Breast epithelium (tissue), 4 donors: Measurements from ENCODE around the gene OGFR. TPM values are rescaled to one million over a fixed set of nuclear protein-coding genes. Genes with fewer than 3 reads are reported as not detected.

Experiments
- DNase-seq, 2 donors: peaks; one replicate each; pipeline ENCODE4 v3.0.0-alpha.2; 2019; ENCODE audit warnings: low spot score in 2 of 2
- H3K27ac ChIP-seq, 2 donors: fragments of 200-600 bp; sonication (generic) in 1 of 2; one replicate each; pipeline ENCODE4 v1.5.1; 2016 to 2019; ENCODE audit warnings: mild to moderate bottlenecking in 1 of 2
- H3K27me3 ChIP-seq, 2 donors: fragments of 200-600 bp; sonication (generic) in 1 of 2; one replicate each; pipeline versions ENCODE4 v1.5.1 to v1.6.0; 2017 to 2019; ENCODE audit warnings: control low read depth in 1 of 2, mild to moderate bottlenecking in 1 of 2
- H3K36me3 ChIP-seq: fragments of 200-600 bp; one replicate; pipeline ENCODE4 v1.5.1; 2019
- H3K4me1 ChIP-seq, 2 donors: fragments of 200-600 bp; sonication (generic); one replicate each; pipeline ENCODE4 v1.5.1; 2016 to 2019; ENCODE audit warnings: control low read depth in 1 of 2
- H3K4me3 ChIP-seq, 3 donors: fragments of 200-600 bp; sonication (generic); 1 replicate in 2 of 3; 2 replicates in 1 of 3; pipeline ENCODE4 v1.5.1; 2016 to 2019; ENCODE audit warnings: mild to moderate bottlenecking in 3 of 3, moderate library complexity in 2 of 3
- H3K9me3 ChIP-seq, 2 donors: fragments of 200-600 bp; sonication (generic) in 1 of 2; one replicate each; pipeline ENCODE4 v1.5.1; 2016 to 2019; ENCODE audit warnings: control low read depth in 1 of 2
- POLR2A ChIP-seq: fragments of 450-650 bp; IDR thresholded peaks from one replicate; pipeline ENCODE4 v1.6.1; 2016; ENCODE audit warnings: antibody characterized with exemption, mild to moderate bottlenecking, moderate library complexity
- POLR2AphosphoS5 ChIP-seq, 3 donors: sonication (generic); formaldehyde crosslinking; IDR thresholded peaks; one replicate each; pipeline ENCODE4 v1.6.1; 2017; ENCODE audit warnings: antibody characterized with exemption in 3 of 3
- intact Hi-C: fragments of 100-400 bp; cut with DNase I; formaldehyde crosslinking; loops from one replicate; pipeline ENCODE4 v1.15.1; 2023; ENCODE audit warnings: low total_unique reads
- total RNA-seq, 3 donors: library from RNA; depleted of rRNA; stranded (reverse); fragments of >200 nt; gene quantifications; one replicate each; pipeline ENCODE4 v1.1.0, GENCODE V29; 2016
- TF ChIP-seq, protein P1 (sequence below), 3 donors: fragments of 450-650 bp; IDR thresholded peaks; one replicate each; pipeline ENCODE4 v1.5.1; 2016 to 2017; ENCODE audit warnings: antibody characterized with exemption in 3 of 3, mild to moderate bottlenecking in 3 of 3, moderate library complexity in 3 of 3

The OGFR gene
- total RNA-seq, 3 donors from 2014 or later, result 38.5 to 45.3 (median 44.2) TPM

DNA sequence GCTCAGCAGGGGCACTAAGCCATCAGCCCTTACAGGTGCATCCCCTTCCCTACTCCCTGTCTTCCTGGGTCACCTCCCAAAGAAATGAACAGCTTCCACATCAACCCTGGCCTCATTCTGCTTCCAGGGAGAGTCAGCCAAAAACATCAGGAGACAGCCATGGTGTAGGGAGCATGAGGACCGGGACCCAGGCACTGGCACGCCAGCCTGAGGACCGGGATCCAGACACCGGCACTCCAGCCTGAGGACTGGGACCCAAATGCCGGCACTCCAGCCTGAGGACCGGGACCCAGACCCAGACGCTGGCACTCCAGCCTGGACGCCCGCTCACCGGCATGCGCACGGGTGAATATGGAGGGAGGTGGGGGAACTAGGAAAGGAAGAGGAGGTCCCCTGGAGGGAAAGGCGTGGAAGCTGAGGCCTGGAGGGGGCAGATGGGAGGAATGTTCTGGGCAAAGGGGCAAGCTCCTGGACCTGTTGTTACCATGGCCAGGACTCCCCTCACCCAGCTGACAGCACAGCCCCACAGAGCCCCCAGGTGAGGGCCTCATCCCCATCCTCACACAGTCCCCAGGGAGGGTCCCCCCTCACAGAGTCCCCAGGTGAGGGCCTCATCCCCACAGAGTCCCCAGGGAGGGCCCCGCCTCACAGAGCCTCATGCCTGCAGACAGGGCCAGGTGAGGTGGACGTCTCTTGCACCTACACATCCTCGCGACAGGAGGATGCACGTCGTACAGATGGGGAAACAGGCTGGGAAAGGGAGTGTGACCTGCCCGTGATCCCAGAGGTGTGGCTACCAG lies 34.3 kb upstream of the OGFR start:
- H3K27ac ChIP-seq, result no peak overlapping the region
- no peak overlapping the region for H3K4me3 ChIP-seq
- no peak for DNase-seq
- intact Hi-C loops, result no loop called here
- peaks cover 0 to 8% of the 10 kb centered on the region in 2 donors for H3K4me1 ChIP-seq
- no peaks in the 10 kb centered on the region for H3K36me3 ChIP-seq
- peaks cover 0 to 35% of the 10 kb centered on the region in 2 donors for H3K27me3 ChIP-seq
- TF ChIP-seq POLR2AphosphoS5 (IDR thresholded peaks at IDR 0.05) (no peak), POLR2A (no peak)
- TF ChIP-seq, protein P1, sequence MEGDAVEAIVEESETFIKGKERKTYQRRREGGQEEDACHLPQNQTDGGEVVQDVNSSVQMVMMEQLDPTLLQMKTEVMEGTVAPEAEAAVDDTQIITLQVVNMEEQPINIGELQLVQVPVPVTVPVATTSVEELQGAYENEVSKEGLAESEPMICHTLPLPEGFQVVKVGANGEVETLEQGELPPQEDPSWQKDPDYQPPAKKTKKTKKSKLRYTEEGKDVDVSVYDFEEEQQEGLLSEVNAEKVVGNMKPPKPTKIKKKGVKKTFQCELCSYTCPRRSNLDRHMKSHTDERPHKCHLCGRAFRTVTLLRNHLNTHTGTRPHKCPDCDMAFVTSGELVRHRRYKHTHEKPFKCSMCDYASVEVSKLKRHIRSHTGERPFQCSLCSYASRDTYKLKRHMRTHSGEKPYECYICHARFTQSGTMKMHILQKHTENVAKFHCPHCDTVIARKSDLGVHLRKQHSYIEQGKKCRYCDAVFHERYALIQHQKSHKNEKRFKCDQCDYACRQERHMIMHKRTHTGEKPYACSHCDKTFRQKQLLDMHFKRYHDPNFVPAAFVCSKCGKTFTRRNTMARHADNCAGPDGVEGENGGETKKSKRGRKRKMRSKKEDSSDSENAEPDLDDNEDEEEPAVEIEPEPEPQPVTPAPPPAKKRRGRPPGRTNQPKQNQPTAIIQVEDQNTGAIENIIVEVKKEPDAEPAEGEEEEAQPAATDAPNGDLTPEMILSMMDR (IDR thresholded peaks at IDR 0.05), result no peak
- H3K9me3 ChIP-seq, result no peaks in the 10 kb centered on the region

DNA sequence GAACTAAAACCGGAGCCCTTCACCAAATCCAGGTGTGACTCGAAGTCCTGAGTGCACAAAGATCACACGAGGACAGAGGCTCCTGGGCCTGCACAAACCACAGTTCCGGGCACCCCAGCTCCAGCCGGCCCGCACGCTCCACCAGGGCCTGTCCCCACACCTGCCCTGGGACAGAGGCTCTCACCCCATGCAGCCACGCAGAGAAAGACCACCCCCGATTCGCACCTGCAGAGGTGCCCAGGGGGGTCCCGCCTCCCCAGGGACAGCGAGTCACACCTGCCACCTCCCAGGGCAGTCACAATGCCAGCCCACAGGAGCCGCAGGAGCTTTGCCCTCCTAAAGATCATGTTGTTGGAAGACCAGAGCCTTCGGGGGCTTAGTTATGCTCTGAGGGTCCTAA lies 33.7 kb upstream of the OGFR start:
- no peak overlapping the region for H3K4me3 ChIP-seq
- intact Hi-C loops, result no loop called here
- H3K27ac ChIP-seq, result no peak overlapping the region
- no peak for DNase-seq
- H3K36me3 ChIP-seq, result no peaks in the 10 kb centered on the region
- H3K4me1 ChIP-seq, result peaks cover 0 to 8% of the 10 kb centered on the region in 2 donors
- H3K27me3 ChIP-seq, result peaks cover 0 to 32% of the 10 kb centered on the region in 2 donors
- H3K9me3 ChIP-seq, result no peaks in the 10 kb centered on the region
- TF ChIP-seq POLR2AphosphoS5 (IDR thresholded peaks at IDR 0.05), result no peak
- no peak for TF ChIP-seq POLR2A
- TF ChIP-seq, protein P1 (IDR thresholded peaks at IDR 0.05), result no peak

DNA sequence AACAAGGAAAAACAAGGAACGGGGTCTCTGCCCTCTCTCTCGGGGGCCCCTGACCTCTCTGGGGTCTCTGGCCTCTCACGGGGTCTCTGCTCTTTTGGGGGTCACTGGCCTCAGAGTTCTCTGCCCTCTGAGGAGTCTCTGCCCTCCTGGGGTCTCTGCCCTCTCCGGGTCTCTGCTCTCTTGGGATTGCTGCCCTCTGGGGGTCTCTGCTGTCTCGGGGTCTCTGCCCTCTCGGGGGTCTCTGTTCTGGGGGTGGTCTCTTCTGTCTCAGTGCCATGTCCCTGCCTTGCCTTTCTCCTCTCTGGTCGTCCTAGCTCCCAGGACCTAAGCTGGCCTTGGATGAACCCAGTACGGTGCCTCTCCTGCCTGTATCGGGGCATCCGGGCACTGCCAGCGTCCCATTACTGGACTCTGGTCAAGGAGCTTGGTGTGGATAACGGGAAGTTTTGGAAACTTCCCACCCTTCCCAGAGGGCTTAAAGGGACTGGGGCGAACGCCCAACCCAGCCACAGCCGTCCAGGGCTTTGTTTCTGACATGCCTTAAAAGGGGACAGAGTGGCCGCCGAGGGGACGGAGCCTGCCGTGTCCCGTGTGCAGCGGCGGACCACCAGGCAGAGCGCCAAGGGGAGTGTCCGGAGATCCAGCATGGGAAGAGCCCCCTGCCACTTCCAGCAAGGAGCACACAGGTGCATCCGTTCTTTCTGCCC lies 33.1 kb upstream of the OGFR start:
- no peak overlapping the region for H3K4me3 ChIP-seq
- peaks cover 0 to 8% of the 10 kb centered on the region in 2 donors for H3K4me1 ChIP-seq
- H3K27me3 ChIP-seq, result peaks cover 0 to 28% of the 10 kb centered on the region in 2 donors
- H3K9me3 ChIP-seq, result no peaks in the 10 kb centered on the region
- intact Hi-C loops, result no loop called here
- no peak overlapping the region for H3K27ac ChIP-seq
- DNase-seq, result no peak
- H3K36me3 ChIP-seq, result no peaks in the 10 kb centered on the region
- TF ChIP-seq, protein P1 (IDR thresholded peaks at IDR 0.05), result no peak
- TF ChIP-seq POLR2A (no peak), POLR2AphosphoS5 (IDR thresholded peaks at IDR 0.05) (no peak)

DNA sequence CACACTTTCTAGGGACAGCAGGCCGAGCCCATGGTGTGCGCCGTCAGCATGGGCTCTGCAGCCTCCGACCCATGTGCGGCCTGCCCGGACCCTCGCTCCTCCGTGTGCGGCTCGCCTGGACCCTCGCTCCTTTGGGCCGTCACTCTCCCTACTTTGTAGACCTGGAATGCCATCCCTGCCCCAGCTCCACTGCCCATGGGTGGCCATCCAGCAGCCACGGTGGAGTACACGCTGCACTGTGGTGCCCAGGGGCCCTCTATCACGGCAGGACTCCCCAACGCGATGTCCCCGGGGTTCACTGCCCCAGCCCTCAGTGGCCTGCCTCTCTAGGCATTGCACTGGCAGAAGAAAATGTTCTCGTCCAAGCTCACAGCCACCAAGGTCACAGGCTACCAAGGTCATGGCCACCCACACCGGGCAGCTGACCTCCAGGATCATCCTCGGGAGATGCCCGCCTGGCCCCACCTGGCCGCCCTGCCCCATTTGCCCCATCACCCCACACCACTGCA lies 32.5 kb upstream of the OGFR start:
- Histone ChIP-seq H3K4me3 (no peak overlapping the region), H3K27me3 (peaks cover 0 to 28% of the 10 kb centered on the region in 2 donors), H3K27ac (no peak overlapping the region), H3K36me3 (no peaks in the 10 kb centered on the region), H3K4me1 (peaks cover 0 to 8% of the 10 kb centered on the region in 2 donors), H3K9me3 (no peaks in the 10 kb centered on the region)
- DNase-seq, result no peak
- TF ChIP-seq, protein P1 (IDR thresholded peaks at IDR 0.05), result no peak
- no peak for TF ChIP-seq POLR2A
- intact Hi-C loops, result no loop called here

DNA sequence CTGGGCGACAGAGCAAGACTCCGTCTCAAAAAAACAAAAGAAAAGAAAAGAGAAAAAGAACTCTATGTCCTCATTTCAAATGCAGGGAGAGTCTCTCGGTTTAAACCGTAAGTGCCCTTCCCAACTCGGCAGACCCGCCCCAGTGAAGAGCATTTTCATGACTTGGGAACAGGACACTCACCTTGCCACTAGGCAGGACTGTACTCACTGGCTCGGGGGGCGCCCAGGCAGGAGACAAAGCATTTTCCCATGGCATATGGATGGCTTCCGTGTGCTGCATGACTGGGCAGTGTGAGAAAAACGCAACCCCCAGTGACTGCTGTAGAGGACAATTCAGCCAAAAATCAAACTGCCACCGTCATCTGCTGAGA lies 32.0 kb upstream of the OGFR start:
- Histone ChIP-seq H3K27me3 (peaks cover 0 to 28% of the 10 kb centered on the region in 2 donors), H3K4me3 (no peak overlapping the region), H3K4me1 (peaks cover 0 to 8% of the 10 kb centered on the region in 2 donors), H3K27ac (no peak overlapping the region), H3K36me3 (no peaks in the 10 kb centered on the region), H3K9me3 (no peaks in the 10 kb centered on the region)
- no peak for DNase-seq
- TF ChIP-seq POLR2A, result no peak
- intact Hi-C loops, result no loop called here
